ENCODE measurements around the gene RESF1. TPM values are rescaled to one million over a fixed set of nuclear protein-coding genes. Genes with fewer than 3 reads are reported as not detected.

The RESF1 gene
- total RNA-seq, 1 experiment from 2014 or later = 12.1 TPM

- no peak for DNase-seq (ENCODE audit: low spot score)
Measured at GRCh38 chr12:31961137-31961536, 1.9 kb downstream of the RESF1 start.

GRCh38 chr12:31962076-31962475 is 2.9 kb downstream of the RESF1 start:
- DNase-seq (ENCODE audit: low spot score) = no peak

GRCh38 chr12:31964280-31964679 is 5.1 kb downstream of the RESF1 start:
- no peak for DNase-seq (ENCODE audit: low spot score)

- no peak for DNase-seq (ENCODE audit: low spot score)
Measured at GRCh38 chr12:31965090-31965489, 5.9 kb downstream of the RESF1 start.

GRCh38 chr12:31966558-31967205 is 7.5 kb downstream of the RESF1 start:
- no peak for DNase-seq (ENCODE audit: low spot score)

- DNase-seq (ENCODE audit: low spot score) = no peak
Measured at GRCh38 chr12:31967539-31967938, 8.3 kb downstream of the RESF1 start.

- peak; percentile 60 for DNase-seq (ENCODE audit: low spot score)
Measured at GRCh38 chr12:31970199-31970598, 11.0 kb downstream of the RESF1 start.

- no peak for DNase-seq (ENCODE audit: low spot score)
Measured at GRCh38 chr12:31973818-31974217, 14.6 kb downstream of the RESF1 start.

GRCh38 chr12:31974673-31975072 is 15.5 kb downstream of the RESF1 start:
- DNase-seq (ENCODE audit: low spot score) = no peak

GRCh38 chr12:31984806-31985591 is 25.8 kb downstream of the RESF1 start:
- DNase-seq (ENCODE audit: low spot score) = no peak

GRCh38 chr12:31985832-31986231 is 26.6 kb downstream of the RESF1 start:
- DNase-seq (ENCODE audit: low spot score) = no peak

GRCh38 chr12:31989571-31990362 is 30.6 kb downstream of the RESF1 start:
- no peak for DNase-seq (ENCODE audit: low spot score)

GRCh38 chr12:31991146-31991545 is 31.9 kb downstream of the RESF1 start:
- no peak for DNase-seq (ENCODE audit: low spot score)

- no peak for DNase-seq (ENCODE audit: low spot score)
Measured at GRCh38 chr12:31991815-31992214, 32.6 kb downstream of the RESF1 start.

- no peak for DNase-seq (ENCODE audit: low spot score)
Measured at GRCh38 chr12:31999692-32000091, 40.5 kb downstream of the RESF1 start.

GRCh38 chr12:32000373-32001005 is 41.3 kb downstream of the RESF1 start:
- DNase-seq (ENCODE audit: low spot score) = no peak

- no peak for DNase-seq (ENCODE audit: low spot score)
Measured at GRCh38 chr12:32002848-32003493, 43.8 kb downstream of the RESF1 start.

- DNase-seq (ENCODE audit: low spot score) = no peak
Measured at GRCh38 chr12:32003654-32004053, 44.4 kb downstream of the RESF1 start.

GRCh38 chr12:32005496-32006125 is 46.4 kb downstream of the RESF1 start:
- DNase-seq (ENCODE audit: low spot score) = no peak

Data from HT-29 (cell line).